GM19372 (cell line): Measurements from ENCODE around the gene KCNF1.

Source experiments
- ATAC-seq: cut with Tn5 transposase; IDR thresholded peaks from one replicate; pipeline ENCODE4 v1.9.1; 2021; ENCODE audit warnings: mild to moderate bottlenecking, low read depth, moderate library complexity; ENCODE audit not compliant: unreplicated experiment

KCNF1 gene

GRCh38 chr2:10901160-10901939, 10.4 kb upstream of the KCNF1 start:
- no peak for ATAC-seq

DNA sequence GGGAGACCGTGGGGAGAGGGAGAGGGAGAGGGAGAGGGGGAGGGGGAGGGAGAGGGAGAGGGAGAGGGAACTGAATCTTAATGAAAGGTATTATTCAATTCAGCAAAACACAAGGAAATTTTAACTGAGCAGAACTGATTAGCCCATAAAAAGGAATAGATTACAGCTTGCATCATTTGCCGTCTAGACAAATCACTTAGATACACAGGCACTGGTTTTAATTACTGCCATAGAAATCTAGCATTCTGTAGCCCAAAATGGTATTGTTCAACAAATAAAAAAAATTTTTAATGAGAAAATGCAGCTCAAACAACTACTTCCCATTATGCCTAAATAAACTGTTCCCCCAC, 7.9 kb upstream of the KCNF1 start:
- ATAC-seq, result no peak

DNA sequence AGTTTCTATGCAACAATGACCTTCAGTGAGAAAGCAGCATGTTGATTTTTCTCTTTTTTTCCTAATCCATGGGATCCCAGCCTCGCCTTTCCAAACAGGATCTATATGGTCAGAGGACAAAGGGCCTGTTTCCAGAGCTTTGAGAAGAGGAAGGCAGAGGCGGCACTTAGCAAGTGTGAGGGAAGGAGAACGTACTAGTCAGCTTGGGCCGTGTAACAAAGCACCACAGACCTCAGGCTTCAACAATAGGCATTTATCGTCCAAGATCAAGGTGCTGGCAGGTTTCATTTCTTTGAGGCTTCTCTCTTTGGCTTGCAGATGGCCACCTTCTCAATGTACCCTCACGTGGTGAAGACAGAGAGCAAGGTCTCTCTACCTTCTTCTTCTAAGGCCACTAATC, 7.3 kb upstream of the KCNF1 start:
- ATAC-seq, result no peak

DNA sequence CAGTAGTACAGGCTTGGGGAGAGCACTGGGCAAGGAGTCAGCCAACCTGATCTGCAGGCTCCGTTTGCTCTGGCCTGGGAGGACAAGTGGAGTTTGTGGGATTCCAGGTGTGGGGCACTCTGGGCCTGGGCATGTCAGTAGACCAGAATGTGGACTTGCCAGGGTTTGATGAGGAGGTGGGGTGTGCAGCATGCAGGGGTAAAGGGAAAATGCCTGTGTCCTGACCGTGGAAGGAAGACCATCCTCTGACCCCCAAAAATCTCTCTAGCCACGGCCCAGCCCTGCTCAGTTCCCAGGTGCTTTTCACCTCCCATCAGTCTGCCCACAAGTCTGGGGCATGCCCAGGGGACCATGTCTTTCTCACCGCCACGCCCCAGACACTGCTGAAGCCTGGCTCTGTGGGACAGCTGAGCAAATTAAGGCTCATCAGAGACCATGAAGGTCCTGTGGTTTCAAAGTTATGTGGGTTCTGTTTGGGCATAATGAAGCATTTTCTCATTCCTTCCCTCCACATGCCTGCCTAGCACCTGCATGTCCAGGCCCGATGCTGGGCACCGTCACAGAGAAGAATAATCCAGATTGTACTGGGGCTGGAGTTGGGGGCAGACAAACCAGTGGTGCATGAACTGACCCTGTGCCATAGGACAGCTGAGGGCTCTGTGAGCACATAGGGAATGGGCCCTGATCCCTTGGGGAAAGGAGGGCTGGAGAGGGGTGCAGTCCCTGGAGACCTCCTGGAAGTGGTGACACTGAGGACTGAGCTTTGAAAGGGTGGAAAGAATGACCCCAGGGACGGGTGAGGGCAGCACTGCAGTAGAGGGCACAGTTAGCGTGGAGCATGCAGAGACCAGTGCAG, 6.5 kb upstream of the KCNF1 start:
- ATAC-seq, result no peak

GRCh38 chr2:10905862-10906143, 5.9 kb upstream of the KCNF1 start:
- no peak for ATAC-seq

- no peak for ATAC-seq
Observed at GRCh38 chr2:10906926-10907625, 4.7 kb upstream of the KCNF1 start.

GRCh38 chr2:10908195-10908594, 3.5 kb upstream of the KCNF1 start:
- ATAC-seq, result no peak

DNA sequence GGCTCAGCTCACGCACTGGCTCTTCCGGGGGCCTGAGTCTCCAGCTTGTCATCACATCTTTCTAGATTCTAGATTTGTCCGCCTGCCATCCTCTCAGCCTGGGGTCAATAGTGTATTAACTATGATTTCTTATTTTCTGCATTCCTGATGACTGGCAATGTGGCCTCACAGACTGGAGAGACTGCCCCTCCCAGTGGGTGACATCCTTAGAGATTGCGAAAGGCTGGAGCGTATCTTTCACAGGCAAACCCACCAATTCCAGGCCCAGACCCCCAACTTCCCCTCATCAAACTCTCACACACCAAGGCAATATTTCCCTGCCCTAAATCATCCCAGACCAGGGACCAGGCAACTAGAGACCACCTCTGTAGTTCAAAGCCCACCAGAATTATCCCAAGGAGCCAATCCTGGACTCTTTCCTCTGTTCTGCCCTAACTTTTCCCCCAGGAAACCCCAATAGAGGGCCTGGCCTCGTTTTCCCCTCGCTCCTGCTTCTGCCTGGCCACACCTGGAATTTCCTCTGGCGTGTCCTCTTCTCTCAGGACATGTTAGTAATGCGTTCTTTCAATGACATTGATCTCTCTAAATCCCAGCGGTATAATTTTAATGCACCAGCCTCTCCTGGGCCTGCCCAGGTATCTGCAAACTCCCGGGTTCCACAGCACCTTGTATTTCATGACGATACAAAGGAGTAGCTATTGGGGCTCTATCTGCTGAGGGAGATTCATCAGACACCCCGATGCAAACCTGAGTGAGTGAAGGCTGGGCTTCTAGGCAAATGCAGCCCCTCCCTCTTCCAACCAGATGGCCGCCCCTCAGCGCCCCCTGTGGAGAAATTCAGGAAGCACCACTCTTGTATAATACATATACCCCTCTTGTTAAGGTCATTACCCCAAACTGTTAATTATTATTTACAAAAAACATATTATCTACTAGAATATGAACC, 2.4 kb upstream of the KCNF1 start:
- no peak for ATAC-seq

- no peak for ATAC-seq
Observed at GRCh38 chr2:10909996-10910341, 1.8 kb upstream of the KCNF1 start.

DNA sequence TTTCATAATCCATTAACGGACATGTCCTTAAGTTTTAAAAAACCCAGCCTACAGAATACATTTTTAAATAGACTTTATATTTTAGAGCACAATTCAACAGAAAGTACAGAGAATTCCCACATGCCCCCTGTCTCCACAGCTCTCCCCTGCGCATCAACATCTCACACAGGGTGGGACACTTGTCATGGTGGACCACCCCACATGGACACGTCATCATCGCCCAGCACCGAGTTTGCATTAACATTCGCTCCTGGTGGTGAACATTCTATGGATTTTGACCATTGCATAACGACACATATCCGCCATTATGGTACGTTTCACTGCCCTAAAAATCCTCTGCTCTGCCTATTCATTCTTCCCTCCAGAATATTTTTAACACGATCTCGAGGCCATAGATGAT, 1.1 kb upstream of the KCNF1 start:
- ATAC-seq, result no peak

- no peak for ATAC-seq
Observed at GRCh38 chr2:10912076-10912731, 470 bp downstream of the KCNF1 start.

GRCh38 chr2:10912796-10913455, 1.2 kb downstream of the KCNF1 start:
- ATAC-seq, result no peak

DNA sequence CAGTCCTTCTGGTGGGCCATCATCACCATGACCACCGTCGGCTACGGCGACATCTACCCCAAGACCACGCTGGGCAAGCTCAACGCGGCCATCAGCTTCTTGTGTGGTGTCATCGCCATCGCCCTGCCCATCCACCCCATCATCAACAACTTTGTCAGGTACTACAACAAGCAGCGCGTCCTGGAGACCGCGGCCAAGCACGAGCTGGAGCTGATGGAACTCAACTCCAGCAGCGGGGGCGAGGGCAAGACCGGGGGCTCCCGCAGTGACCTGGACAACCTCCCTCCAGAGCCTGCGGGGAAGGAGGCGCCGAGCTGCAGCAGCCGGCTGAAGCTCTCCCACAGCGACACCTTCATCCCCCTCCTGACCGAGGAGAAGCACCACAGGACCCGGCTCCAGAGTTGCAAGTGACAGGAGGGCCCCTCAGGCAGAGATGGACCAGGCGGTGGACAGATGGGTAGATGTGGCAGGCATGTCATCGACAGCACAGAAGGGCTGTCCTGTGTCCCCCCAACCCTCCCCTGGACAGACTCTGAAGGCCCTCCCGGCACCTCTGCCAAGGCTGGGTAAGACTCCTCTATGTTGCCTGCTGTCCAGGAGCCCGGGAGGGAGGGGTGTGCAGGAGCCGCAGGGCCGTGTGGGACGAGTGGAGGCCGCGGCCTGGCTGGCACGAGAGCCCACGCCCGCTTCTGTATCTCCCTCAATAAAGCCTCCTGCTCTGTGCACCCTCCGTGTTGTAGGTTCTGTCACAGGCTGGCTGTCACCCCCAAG, 2.0 kb downstream of the KCNF1 start:
- ATAC-seq, result no peak

DNA sequence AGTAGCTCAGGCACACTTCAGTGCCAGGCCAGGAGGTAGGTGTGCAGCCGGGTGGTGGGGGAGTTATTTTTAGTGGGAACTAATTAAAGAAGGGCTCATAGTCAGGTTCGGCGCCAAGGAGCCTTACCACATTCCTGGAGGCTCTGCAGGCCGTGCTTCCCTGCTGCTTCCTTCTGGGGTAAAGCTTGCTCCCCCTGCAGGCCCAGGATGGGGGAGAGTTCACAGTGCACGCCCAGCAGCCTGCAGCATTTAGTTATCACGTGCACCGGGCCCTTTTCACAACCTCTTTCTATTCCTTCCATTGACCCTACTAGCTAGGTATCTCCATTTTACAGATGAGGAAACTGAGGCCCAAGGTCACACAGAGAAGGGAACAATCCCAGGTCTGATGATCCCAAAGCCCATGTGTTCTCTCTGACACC, 2.5 kb downstream of the KCNF1 start:
- ATAC-seq, result no peak

- ATAC-seq, result no peak
Observed at GRCh38 chr2:10915236-10915635, 3.5 kb downstream of the KCNF1 start.

DNA sequence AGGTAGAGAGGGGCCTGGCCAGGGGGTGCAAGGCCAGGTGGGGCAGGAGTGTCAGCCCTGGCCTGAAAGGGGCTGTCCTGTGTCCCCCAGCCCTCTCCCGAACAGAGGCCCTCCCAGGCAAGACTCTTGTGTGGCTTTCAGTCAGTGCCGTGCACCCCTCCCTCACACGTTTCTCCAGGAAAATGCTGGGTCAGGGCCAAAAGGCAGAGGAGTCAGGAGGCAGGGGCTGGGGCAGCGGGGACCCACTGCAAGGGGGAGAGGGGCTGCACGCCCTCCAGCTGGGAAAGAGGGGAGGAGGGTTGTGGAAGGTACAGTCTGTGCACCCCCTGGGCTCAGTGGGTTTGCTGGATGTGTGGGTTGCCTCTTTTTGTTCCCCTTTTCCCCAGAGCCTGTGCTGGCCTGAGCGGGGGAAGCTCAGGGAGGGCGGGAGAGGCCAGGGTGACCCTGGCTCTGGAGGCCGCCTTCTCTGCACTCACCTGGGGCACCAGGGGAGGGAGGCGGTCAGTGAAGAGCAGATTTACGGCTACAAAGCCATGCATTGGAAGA, 4.1 kb downstream of the KCNF1 start:
- no peak for ATAC-seq

GRCh38 chr2:10916953-10917352, 5.2 kb downstream of the KCNF1 start:
- no peak for ATAC-seq

DNA sequence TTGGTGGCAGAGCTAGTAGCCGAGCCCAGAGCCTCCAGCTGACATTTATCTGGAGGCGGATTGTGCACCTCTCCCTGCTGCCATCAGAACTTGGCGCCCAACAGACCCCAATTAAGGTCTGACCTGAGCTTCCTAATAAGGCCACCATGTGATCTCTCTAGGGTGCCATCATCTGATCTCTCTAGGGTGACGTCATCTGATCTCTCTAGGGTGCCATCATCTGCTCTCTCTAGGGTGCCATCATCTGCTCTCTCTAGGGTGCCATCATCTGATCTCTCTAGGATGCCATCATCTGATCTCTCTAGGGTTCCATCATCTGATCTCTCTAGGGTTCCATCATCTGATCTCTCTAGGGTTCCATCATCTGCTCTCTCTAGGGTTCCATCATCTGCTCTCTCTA, 6.2 kb downstream of the KCNF1 start:
- ATAC-seq, result no peak
